Stimulated activated memory B cell treated with anti-CD40 and anti-IgM and Interleukin-4, amounts not matched to agents 10 μg/mL and 1 μg/mL and 100 μg/mL, for 72 hours (primary cell): ENCODE data around the gene CXCR4.

ENCODE experiments used
- ATAC-seq: fragments of 150-1000 bp; cut with Tn5 transposase; 2 replicates; pipeline ENCODE4 v1.10.0; 2021
- H3K27ac Mint-ChIP-seq: one replicate; pipeline ENCODE4 v1.8.0; 2022; ENCODE audit warnings: mild to moderate bottlenecking, mixed read lengths
- H3K27me3 Mint-ChIP-seq: one replicate; pipeline ENCODE4 v1.8.0; 2022; ENCODE audit warnings: mixed read lengths
- H3K36me3 Mint-ChIP-seq: one replicate; pipeline ENCODE4 v1.8.0; 2022; ENCODE audit warnings: mixed read lengths
- H3K4me1 Mint-ChIP-seq: one replicate; pipeline ENCODE4 v1.8.0; 2022; ENCODE audit warnings: mixed read lengths
- H3K4me3 Mint-ChIP-seq: one replicate; pipeline ENCODE4 v1.8.0; 2022; ENCODE audit warnings: mild to moderate bottlenecking, moderate library complexity, mixed read lengths
- H3K9me3 Mint-ChIP-seq: one replicate; pipeline ENCODE4 v1.8.0; 2022; ENCODE audit warnings: mixed read lengths

The CXCR4 gene

DNA sequence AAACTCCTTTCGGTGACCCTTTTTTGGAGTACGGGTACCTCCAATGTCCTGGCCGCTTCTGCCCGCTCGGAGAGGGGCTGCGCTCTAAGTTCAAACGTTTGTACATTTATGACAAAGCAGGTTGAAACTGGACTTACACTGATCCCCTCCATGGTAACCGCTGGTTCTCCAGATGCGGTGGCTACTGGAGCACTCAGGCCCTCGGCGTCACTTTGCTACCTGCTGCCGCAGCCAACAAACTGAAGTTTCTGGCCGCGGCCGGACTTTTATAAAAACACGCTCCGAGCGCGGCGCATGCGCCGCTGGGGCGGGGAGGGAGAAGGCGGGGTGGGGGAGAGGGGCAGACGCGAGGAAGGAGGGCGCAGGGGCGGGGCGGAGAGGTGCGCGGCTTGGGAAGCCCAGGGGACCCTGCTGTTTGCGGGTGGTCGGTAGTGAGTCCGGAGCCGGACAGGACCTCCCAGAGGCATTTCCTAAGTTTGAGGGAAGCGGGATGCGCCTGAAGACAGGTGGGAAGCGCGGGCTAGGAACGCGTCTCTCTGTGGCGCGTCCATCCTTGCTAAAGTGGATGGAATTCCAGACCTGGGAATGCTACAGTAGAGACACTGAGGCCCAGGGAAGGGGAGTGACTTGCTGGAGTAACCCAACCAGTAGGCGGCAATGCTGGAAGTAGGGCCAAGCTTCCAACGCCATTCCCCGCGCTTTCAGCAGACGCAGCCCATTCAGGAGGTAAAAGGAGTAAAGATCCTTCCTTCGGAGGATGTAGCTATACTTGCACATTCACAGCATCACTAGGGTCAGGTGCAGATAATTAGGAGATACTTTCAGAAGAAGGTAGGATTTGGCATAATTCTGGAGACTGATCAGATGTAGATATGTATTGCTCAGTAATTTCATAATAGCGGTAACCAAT, at the start of gene CXCR4:
TSS of gene CXCR4 (minus strand) at position 241 of the 910 bp plus-strand sequence. CDS start at position 152, 89 bp downstream.
- Mint-ChIP-seq H3K4me3 (peak within 1 kb of the TSS; percentile 95), H3K9me3 (no peaks in the 10 kb centered on the region), H3K27ac (peak within 1 kb of the TSS; percentile 95), H3K36me3 (peaks cover 46% of the 10 kb centered on the region), H3K4me1 (peaks cover 52% of the 10 kb centered on the region), H3K27me3 (no peaks in the 10 kb centered on the region)
- peak; percentile 78 for ATAC-seq

DNA sequence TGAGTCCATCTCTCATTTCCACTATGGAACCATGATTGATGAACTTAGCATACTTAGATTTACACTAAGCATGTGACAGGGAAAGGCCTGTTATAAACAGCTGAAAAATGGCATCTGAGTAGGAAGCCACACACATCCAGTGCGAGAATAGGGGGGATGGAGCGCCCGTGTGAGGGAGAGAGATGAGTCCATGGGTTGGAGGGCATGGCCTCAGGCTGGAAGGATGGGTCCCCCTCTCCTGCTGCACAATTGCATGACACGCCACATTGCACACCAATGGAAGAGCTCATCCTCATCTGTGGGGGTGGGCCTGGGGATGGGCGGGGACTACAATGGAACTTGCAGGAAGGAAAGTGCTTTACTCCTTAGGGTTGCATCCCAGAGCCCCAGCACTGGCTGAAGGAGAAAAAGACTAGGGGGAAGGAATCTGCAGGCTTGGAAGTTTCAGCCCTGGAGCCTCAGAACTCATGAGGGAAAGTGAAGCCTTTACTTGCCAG, 46.4 kb upstream of the CXCR4 start:
- no peak overlapping the region for H3K4me3 Mint-ChIP-seq
- ATAC-seq, result no peak

DNA sequence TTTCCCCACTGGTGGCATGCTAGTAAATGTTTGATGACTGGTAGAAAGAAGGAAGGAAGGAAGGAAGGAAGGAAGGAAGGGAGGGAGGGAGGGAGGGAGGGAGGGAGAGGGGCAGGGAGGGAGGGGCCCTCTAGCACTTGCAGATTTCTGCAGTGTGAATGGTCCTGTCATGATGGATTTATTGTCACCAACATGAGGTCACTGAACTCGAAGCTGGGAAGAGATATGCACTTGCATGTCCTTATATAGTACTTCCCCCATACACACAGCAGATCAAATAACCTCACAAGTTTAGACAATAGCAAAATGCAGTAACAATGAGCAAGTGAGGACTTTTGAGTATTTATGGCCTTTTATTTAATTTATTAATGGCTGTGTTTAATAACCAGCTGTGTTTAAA, 44.5 kb upstream of the CXCR4 start:
- Mint-ChIP-seq H3K4me3 (no peak overlapping the region), H3K27ac (peak overlapping the region; percentile 13), H3K4me1 (peaks cover 26% of the 10 kb centered on the region), H3K36me3 (no peaks in the 10 kb centered on the region), H3K9me3 (no peaks in the 10 kb centered on the region), H3K27me3 (no peaks in the 10 kb centered on the region)
- no peak for ATAC-seq

More for the DNA sequence above, 46.4 kb upstream of the CXCR4 start:
- no peaks in the 10 kb centered on the region for H3K27me3 Mint-ChIP-seq
- H3K4me1 Mint-ChIP-seq, result peaks cover 36% of the 10 kb centered on the region
- H3K36me3 Mint-ChIP-seq, result no peaks in the 10 kb centered on the region
- no peaks in the 10 kb centered on the region for H3K9me3 Mint-ChIP-seq
- no peak overlapping the region for H3K27ac Mint-ChIP-seq

DNA sequence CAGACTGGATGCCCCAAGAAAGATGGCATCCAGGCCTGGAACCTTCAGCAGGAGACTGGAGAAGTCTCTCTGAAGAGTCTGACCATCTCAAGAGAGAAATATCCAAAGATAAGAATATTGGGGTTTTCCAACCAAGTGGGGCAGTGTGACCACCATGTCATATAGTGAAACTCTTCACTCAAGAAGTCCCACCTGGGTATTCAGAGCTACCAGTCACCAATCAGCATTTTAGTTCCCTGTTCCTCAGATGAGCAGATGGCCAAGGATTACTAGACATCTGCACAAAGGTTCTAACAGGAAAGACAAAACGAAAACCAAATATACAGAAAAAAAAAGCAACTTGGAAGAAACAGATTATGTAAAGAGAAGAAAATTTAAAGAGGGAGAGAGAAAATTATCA, 38.5 kb upstream of the CXCR4 start:
- H3K4me1 Mint-ChIP-seq, result peaks cover 31% of the 10 kb centered on the region
- H3K27ac Mint-ChIP-seq, result no peak overlapping the region
- no peaks in the 10 kb centered on the region for H3K36me3 Mint-ChIP-seq
- H3K4me3 Mint-ChIP-seq, result no peak overlapping the region
- peaks cover 3% of the 10 kb centered on the region for H3K9me3 Mint-ChIP-seq
- no peak for ATAC-seq
- H3K27me3 Mint-ChIP-seq, result no peaks in the 10 kb centered on the region

DNA sequence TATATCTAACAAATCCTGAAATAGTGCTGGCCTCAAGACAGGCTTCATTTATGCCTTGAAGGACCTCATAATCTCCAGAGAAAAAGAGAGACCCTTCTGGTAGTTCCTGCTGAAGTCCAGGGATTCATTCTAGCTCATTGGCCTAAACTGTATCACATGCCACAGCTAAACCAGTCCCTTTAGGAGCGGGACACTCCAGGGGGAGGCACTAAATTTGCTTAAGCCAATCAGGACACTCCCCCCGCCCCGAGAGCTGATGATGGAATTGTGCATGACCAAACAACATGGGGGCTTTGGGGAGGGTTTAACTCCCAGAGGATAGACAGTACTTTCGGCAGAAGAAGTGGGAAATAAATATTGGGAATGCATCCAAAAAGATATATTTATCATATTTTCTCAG, 36.4 kb upstream of the CXCR4 start:
- peak overlapping the region; percentile 79 for H3K27ac Mint-ChIP-seq
- ATAC-seq, result no peak
- no peaks in the 10 kb centered on the region for H3K36me3 Mint-ChIP-seq
- H3K27me3 Mint-ChIP-seq, result no peaks in the 10 kb centered on the region
- no peak overlapping the region for H3K4me3 Mint-ChIP-seq
- peaks cover 31% of the 10 kb centered on the region for H3K4me1 Mint-ChIP-seq
- H3K9me3 Mint-ChIP-seq, result peaks cover 3% of the 10 kb centered on the region

DNA sequence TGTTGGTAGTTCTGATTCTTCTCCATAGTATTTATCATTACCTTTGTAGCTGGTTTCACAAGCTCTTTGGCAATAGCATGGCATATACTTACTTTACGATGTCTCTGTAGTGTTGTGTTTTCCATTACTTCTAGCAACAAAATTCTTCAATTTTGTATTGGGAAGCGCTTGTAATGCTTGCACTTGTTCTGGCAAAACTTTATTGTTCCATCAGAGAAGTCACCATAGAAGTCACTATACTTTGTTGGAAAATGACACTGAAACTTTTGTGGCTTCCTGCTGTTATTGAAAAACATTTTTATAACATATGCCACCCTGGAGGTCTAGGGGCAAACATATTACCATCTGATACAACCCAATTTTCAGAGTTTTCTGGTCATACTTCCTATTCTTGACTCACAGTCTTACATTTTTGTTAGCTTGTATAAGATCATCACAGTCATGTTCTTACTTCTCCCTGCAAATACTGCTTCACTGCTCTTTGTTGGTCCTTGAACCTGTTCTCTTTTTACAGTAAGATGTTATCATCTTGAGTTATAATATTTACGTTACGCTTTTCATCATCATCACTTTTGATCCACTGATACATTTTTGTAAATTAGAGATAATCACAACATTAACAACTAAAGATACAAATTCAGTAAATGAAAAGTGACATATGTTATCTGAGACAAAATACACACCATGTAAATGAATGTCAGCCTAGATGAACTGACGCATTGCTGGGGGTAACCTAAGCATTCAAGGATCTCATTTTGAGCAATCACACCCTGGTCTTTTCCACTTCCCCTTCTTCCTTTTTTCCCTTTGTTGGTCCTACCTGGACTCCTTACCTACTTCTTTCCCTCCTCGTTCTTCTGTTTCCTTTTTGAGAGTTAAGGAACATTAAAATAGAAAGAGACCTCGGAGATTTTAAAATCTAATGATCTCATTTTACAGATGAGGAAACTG, 33.3 kb upstream of the CXCR4 start:
- ATAC-seq, result peak; percentile 78
- Mint-ChIP-seq H3K4me3 (peak overlapping the region; percentile 13), H3K27ac (peak overlapping the region; percentile 79), H3K27me3 (no peaks in the 10 kb centered on the region), H3K4me1 (peaks cover 31% of the 10 kb centered on the region), H3K36me3 (no peaks in the 10 kb centered on the region), H3K9me3 (peaks cover 6% of the 10 kb centered on the region)

DNA sequence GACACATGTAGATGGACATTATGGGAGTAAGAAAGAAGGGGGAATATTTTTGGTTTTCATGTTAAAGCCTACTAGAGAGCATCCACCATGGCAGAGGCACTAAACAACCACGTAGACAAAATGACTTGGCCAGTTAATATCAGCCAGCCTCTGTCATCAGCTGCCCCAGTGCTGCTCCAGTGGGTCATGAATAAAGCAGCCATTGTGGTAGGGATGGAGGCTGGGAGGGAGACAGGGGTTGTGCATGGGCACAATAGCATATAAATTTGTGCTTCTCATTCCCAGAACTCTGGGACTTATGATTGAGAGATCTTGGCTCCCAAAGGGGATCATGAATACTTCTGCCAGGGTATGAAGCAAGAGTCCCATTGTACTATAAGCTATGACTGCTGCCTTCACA, 31.1 kb upstream of the CXCR4 start:
- H3K27me3 Mint-ChIP-seq, result no peaks in the 10 kb centered on the region
- peaks cover 31% of the 10 kb centered on the region for H3K4me1 Mint-ChIP-seq
- ATAC-seq, result no peak
- peak overlapping the region; percentile 10 for H3K27ac Mint-ChIP-seq
- no peaks in the 10 kb centered on the region for H3K36me3 Mint-ChIP-seq
- peaks cover 6% of the 10 kb centered on the region for H3K9me3 Mint-ChIP-seq
- no peak overlapping the region for H3K4me3 Mint-ChIP-seq

DNA sequence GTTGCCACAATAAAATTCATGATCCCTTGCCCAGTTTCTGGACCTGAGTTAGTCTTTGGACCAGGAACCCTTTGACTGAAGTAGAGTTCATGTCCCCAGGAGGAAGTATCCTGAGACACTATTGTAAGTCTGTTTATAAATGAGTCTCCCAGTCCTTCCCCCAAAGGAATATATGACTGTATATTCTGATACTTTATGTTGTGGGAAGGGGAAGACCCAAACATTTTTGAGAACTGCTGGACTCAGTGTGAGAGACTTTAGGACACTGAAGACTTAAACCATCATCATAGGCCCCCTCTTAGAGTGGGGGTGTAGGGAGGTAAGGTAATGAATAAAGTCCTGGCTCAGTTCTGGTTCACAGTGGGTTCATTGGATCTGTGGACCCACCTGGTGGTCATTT, 28.6 kb upstream of the CXCR4 start:
- ATAC-seq, result peak; percentile 31
- peaks cover 17% of the 10 kb centered on the region for H3K4me1 Mint-ChIP-seq
- H3K36me3 Mint-ChIP-seq, result no peaks in the 10 kb centered on the region
- H3K27ac Mint-ChIP-seq, result peak overlapping the region; percentile 23
- peaks cover 3% of the 10 kb centered on the region for H3K9me3 Mint-ChIP-seq
- no peaks in the 10 kb centered on the region for H3K27me3 Mint-ChIP-seq
- no peak overlapping the region for H3K4me3 Mint-ChIP-seq

DNA sequence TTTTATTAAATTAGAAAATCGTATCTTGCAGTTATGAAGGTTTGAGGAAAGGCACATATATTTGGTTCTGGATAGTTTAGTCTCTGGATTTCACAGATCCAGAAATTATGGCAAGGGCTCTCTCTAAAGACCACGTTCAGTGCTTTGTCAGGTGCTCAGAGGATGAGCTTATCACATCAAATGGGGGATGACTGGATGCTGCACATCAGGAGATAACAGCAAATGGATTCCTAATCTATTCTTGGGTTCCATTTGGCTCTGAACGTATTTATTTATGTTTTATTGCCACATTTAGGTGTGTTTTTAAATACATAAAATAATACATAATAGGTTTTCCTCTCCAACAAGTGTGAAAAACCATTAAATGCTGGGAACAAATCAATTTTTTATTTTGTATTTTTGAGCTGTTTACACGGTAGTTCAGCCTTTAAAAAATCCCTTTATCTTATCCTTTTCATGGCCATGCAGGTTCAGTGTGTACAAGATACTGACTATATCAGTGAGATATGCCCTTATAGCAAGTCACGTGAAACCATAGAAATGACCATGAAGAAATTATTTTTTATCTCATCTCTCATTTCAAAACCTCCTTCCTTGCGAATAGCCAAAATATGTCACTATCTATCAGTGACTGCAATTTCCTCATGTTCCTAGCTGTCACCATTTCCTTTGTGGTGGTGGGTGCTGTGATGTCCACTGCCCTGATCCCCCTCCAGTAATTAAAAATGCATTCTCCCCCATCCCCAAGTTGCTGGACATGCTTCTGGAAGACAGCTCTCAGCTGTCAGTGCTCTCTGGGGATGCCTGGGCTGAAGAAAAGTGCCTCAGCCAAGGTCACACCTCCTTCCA, 25.9 kb upstream of the CXCR4 start:
- peak overlapping the region; percentile 69 for H3K27ac Mint-ChIP-seq
- peaks cover 2% of the 10 kb centered on the region for H3K9me3 Mint-ChIP-seq
- H3K4me3 Mint-ChIP-seq, result no peak overlapping the region
- no peaks in the 10 kb centered on the region for H3K27me3 Mint-ChIP-seq
- no peak for ATAC-seq
- no peaks in the 10 kb centered on the region for H3K36me3 Mint-ChIP-seq
- peaks cover 32% of the 10 kb centered on the region for H3K4me1 Mint-ChIP-seq

DNA sequence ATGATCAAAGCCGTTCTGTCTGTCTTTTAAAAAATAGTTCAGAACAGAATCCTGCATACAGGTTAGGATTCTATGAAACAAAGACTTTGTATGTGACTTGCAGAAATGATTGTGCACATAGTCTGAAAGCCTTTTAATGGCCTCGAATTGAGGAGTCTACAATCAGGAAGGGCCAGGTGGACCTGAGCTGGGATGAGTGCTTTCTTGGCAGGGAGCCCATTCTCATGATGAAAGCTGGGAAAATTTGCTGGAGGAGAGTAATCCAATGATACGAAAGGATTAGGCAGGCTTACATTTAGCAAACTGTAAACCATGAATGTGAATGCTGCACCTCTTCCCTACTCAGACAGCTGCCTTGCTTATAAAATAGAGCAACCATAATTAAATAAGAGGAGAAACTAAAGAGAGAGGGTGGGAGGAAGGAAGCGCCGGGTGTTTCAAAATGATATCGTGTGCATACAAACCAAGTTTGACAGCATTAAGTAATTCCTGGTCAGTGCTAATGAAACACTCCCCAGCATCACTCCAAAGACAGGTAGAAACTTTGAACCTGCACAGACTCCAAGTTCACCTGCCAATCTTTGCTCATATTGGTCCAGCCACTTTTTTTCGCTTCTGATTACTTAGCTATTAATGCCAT, 23.7 kb upstream of the CXCR4 start:
- no peak for ATAC-seq
- peaks cover 54% of the 10 kb centered on the region for H3K4me1 Mint-ChIP-seq
- H3K27ac Mint-ChIP-seq, result peak overlapping the region; percentile 51
- no peaks in the 10 kb centered on the region for H3K27me3 Mint-ChIP-seq
- no peaks in the 10 kb centered on the region for H3K9me3 Mint-ChIP-seq
- H3K4me3 Mint-ChIP-seq, result no peak overlapping the region
- H3K36me3 Mint-ChIP-seq, result no peaks in the 10 kb centered on the region

DNA sequence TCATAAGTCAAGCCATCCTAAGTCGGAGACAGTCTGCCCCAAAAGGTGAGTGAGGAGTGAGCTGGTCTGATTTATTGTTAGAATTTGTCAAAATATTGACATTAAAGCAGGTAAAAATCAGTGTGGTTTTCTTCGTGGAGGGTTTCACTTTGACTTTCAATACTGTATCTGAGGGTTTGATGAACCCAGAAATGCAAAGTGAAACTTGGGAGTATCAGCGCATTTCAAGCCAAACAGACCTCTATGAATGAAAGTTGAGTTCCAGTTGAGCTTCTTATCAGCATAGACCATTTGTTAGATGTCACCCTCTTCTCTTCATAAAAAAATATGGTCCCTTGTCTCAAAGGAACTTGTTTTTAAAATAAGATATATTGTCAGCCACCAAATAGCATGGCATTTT, 21.7 kb upstream of the CXCR4 start:
- Mint-ChIP-seq H3K9me3 (no peaks in the 10 kb centered on the region), H3K36me3 (no peaks in the 10 kb centered on the region), H3K27me3 (no peaks in the 10 kb centered on the region), H3K27ac (peak overlapping the region; percentile 93), H3K4me1 (peaks cover 74% of the 10 kb centered on the region), H3K4me3 (peak overlapping the region; percentile 23)
- ATAC-seq, result peak; percentile 29

DNA sequence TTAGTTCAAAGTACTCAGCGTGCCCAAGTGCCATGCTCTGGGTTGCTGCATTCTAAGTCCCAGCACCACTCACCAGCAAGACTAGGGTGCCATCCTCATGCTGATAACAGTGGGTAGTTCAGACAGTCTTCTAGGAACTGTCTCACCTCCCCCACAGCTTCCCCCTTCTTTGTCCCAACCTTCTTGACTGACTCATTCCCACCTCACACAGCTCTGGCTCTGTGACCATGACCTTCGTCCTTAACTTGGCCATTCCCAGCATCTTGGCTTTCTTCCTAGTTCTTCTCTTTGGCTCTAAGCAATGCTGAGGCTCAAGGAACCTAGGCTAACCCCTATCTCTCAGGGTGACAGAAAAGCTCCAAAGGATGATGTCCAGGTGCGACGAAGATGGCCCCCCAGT, 20.0 kb upstream of the CXCR4 start:
- H3K9me3 Mint-ChIP-seq, result no peaks in the 10 kb centered on the region
- no peaks in the 10 kb centered on the region for H3K36me3 Mint-ChIP-seq
- peak overlapping the region; percentile 93 for H3K27ac Mint-ChIP-seq
- no peak overlapping the region for H3K4me3 Mint-ChIP-seq
- H3K27me3 Mint-ChIP-seq, result no peaks in the 10 kb centered on the region
- no peak for ATAC-seq
- peaks cover 90% of the 10 kb centered on the region for H3K4me1 Mint-ChIP-seq

DNA sequence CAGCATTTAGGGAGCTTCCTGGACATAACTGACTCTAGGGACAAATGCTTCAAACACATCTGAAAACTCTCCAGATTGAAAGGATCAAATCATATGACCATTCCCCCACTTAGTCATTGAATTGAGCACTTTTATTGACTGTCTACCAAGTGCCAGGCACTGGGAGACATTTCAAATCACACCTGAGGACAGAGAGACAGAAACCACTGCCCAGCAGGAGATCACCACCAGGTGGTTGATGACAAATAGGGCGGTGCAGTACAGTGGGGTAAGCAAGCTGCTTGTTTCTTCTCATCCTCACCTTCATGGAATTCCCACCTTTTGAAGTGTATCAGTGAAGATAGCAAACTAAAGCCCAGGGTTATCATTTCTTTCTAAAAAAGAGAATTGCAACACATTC, 19.0 kb upstream of the CXCR4 start:
- Mint-ChIP-seq H3K27me3 (no peaks in the 10 kb centered on the region), H3K4me1 (peaks cover 93% of the 10 kb centered on the region), H3K36me3 (no peaks in the 10 kb centered on the region), H3K27ac (peak overlapping the region; percentile 93), H3K4me3 (peak overlapping the region; percentile 19), H3K9me3 (no peaks in the 10 kb centered on the region)
- ATAC-seq, result no peak
